GM19468 (cell line): Measurements from ENCODE around the gene SUSD4.
"Not testable (repeated sequence)": the region's sequence is repeated elsewhere in the genome, so short reads cannot be mapped to it uniquely, and the experiment has no call there.

Source experiments
- ATAC-seq: cut with Tn5 transposase; IDR thresholded peaks from one replicate; pipeline ENCODE4 v1.9.1; 2021; ENCODE audit warnings: mild to moderate bottlenecking, moderate library complexity, moderate number of reproducible peaks; ENCODE audit not compliant: unreplicated experiment; ENCODE audit errors: extremely low read depth

Gene SUSD4

GRCh38 chr1:223259462-223259861, 104.5 kb downstream of the SUSD4 start:
- no peak for ATAC-seq

- no peak for ATAC-seq
Observed at GRCh38 chr1:223258751-223259198, 105.2 kb downstream of the SUSD4 start.

- no peak for ATAC-seq
Observed at GRCh38 chr1:223257856-223258550, 106.0 kb downstream of the SUSD4 start.

GRCh38 chr1:223256034-223256433, 107.9 kb downstream of the SUSD4 start:
- ATAC-seq, result no peak

GRCh38 chr1:223253916-223254315, 110.1 kb downstream of the SUSD4 start:
- ATAC-seq, result no peak

GRCh38 chr1:223251387-223251786, 112.6 kb downstream of the SUSD4 start:
- not testable (repeated sequence) for ATAC-seq

GRCh38 chr1:223250632-223251015, 113.4 kb downstream of the SUSD4 start:
- ATAC-seq, result no peak

- ATAC-seq, result no peak
Observed at GRCh38 chr1:223249854-223250631, 113.9 kb downstream of the SUSD4 start.

- ATAC-seq, result no peak
Observed at GRCh38 chr1:223248770-223249140, 115.2 kb downstream of the SUSD4 start.

GRCh38 chr1:223248001-223248769, 115.8 kb downstream of the SUSD4 start:
- ATAC-seq, result no peak

GRCh38 chr1:223246476-223247112, 117.4 kb downstream of the SUSD4 start:
- no peak for ATAC-seq

- ATAC-seq, result no peak
Observed at GRCh38 chr1:223245983-223246382, 118.0 kb downstream of the SUSD4 start.

GRCh38 chr1:223245411-223245810, 118.6 kb downstream of the SUSD4 start:
- ATAC-seq, result no peak

- ATAC-seq, result peak; percentile 69
Observed at GRCh38 chr1:223244366-223245103, 119.4 kb downstream of the SUSD4 start.

- no peak for ATAC-seq
Observed at GRCh38 chr1:223243441-223244050, 120.4 kb downstream of the SUSD4 start.

- no peak for ATAC-seq
Observed at GRCh38 chr1:223242971-223243370, 121.0 kb downstream of the SUSD4 start.

- ATAC-seq, result no peak
Observed at GRCh38 chr1:223242382-223242955, 121.5 kb downstream of the SUSD4 start.

- no peak for ATAC-seq
Observed at GRCh38 chr1:223240122-223240521, 123.9 kb downstream of the SUSD4 start.

GRCh38 chr1:223235091-223235490, 128.9 kb downstream of the SUSD4 start:
- ATAC-seq, result no peak
